Activated naive CD4-positive, alpha-beta T cell treated with anti-CD3 and anti-CD28 coated beads for 36 hours (primary cell): ENCODE data around the gene TSC22D1. TPM values are rescaled to one million over a fixed set of nuclear protein-coding genes. Genes with fewer than 3 reads are reported as not detected.
"Not testable (repeated sequence)": the region's sequence is repeated elsewhere in the genome, so short reads cannot be mapped to it uniquely, and the experiment has no call there.

ENCODE experiments used
- CTCF ChIA-PET: fragments of 350-600 bp; sonication (Branson Sonifier 250); formaldehyde crosslinking; loops from one replicate; lab custom pipeline; 2021; ENCODE audit warnings: antibody characterized with exemption; lab: Charles Lee
- DNase-seq: peaks from one replicate; pipeline ENCODE4 v3.0.0-alpha.2; 2020
- H3K27ac Mint-ChIP-seq: one replicate; pipeline ENCODE4 v1.8.0; 2021; ENCODE audit warnings: mild to moderate bottlenecking, mixed read lengths
- H3K27me3 Mint-ChIP-seq: one replicate; pipeline ENCODE4 v1.8.0; 2021; ENCODE audit warnings: low read depth, mixed read lengths
- H3K36me3 Mint-ChIP-seq: one replicate; pipeline ENCODE4 v1.8.0; 2021; ENCODE audit warnings: low read depth, mixed read lengths
- H3K4me1 Mint-ChIP-seq: one replicate; pipeline ENCODE4 v1.8.0; 2021; ENCODE audit warnings: low read depth, mixed read lengths
- H3K4me3 Mint-ChIP-seq: one replicate; pipeline ENCODE4 v1.8.0; 2021; ENCODE audit warnings: mild to moderate bottlenecking, moderate library complexity, mixed read lengths
- H3K9me3 Mint-ChIP-seq: one replicate; pipeline ENCODE4 v1.8.0; 2021; ENCODE audit warnings: mixed read lengths
- intact Hi-C: fragments of 100-400 bp; cut with micrococcal nuclease; formaldehyde crosslinking; loops from one replicate; pipeline ENCODE4 v1.15.1; 2023
- total RNA-seq, 2 experiments: library from RNA; stranded (reverse); gene quantifications; one replicate each; pipeline ENCODE4 v1.2.3, GENCODE V29; 2021

TSC22D1 gene
- total RNA-seq, 2 experiments from 2014 or later = 8.8 to 9.7 TPM

GRCh38 chr13:44565881-44566280 lies 10.2 kb downstream of the TSC22D1 start:
- no peaks in the 10 kb centered on the region for H3K27me3 Mint-ChIP-seq
- no peak overlapping the region for H3K4me3 Mint-ChIP-seq
- intact Hi-C loops = no loop called here
- no peak overlapping the region for H3K27ac Mint-ChIP-seq
- H3K9me3 Mint-ChIP-seq = no peaks in the 10 kb centered on the region
- no peaks in the 10 kb centered on the region for H3K36me3 Mint-ChIP-seq
- H3K4me1 Mint-ChIP-seq = peaks cover 27% of the 10 kb centered on the region
- no peak for DNase-seq
- CTCF ChIA-PET = interaction anchor here (1.2 kb wide), 1 partner anchor 85 kb away, joined by 3 read pairs; no protein-coding TSS in a partner anchor

GRCh38 chr13:44564936-44565335 lies 11.2 kb downstream of the TSC22D1 start:
- Mint-ChIP-seq H3K36me3 (no peaks in the 10 kb centered on the region), H3K27ac (no peak overlapping the region), H3K4me1 (peaks cover 27% of the 10 kb centered on the region), H3K9me3 (no peaks in the 10 kb centered on the region), H3K4me3 (no peak overlapping the region), H3K27me3 (no peaks in the 10 kb centered on the region)
- CTCF ChIA-PET = no interaction called here
- no peak for DNase-seq
- intact Hi-C loops = no loop called here

GRCh38 chr13:44562853-44563252 lies 13.3 kb downstream of the TSC22D1 start:
- DNase-seq, H3K4me3 Mint-ChIP-seq, H3K27ac Mint-ChIP-seq, H3K27me3 Mint-ChIP-seq, H3K36me3 Mint-ChIP-seq, H3K9me3 Mint-ChIP-seq, intact Hi-C loops, CTCF ChIA-PET: not testable (repeated sequence)
- peaks cover 12% of the 10 kb centered on the region for H3K4me1 Mint-ChIP-seq

GRCh38 chr13:44561351-44561750 lies 14.8 kb downstream of the TSC22D1 start:
- Mint-ChIP-seq H3K9me3 (no peaks in the 10 kb centered on the region), H3K36me3 (no peaks in the 10 kb centered on the region), H3K27ac (no peak overlapping the region), H3K4me3 (no peak overlapping the region), H3K4me1 (no peaks in the 10 kb centered on the region), H3K27me3 (no peaks in the 10 kb centered on the region)
- CTCF ChIA-PET = no interaction called here
- intact Hi-C loops = no loop called here
- DNase-seq = no peak

GRCh38 chr13:44557986-44558385 lies 18.1 kb downstream of the TSC22D1 start:
- Mint-ChIP-seq H3K4me1 (no peaks in the 10 kb centered on the region), H3K4me3 (no peak overlapping the region), H3K36me3 (no peaks in the 10 kb centered on the region), H3K9me3 (no peaks in the 10 kb centered on the region), H3K27ac (no peak overlapping the region), H3K27me3 (no peaks in the 10 kb centered on the region)
- no peak for DNase-seq
- intact Hi-C loops = no loop called here
- CTCF ChIA-PET = interaction anchor here (0.6 to 0.7 kb wide), 2 partner anchors 14 to 702 kb away, joined by 3 read pairs; no protein-coding TSS in a partner anchor

GRCh38 chr13:44555207-44555606 lies 20.9 kb downstream of the TSC22D1 start:
- H3K36me3 Mint-ChIP-seq = no peaks in the 10 kb centered on the region
- H3K9me3 Mint-ChIP-seq = no peaks in the 10 kb centered on the region
- H3K4me1 Mint-ChIP-seq = no peaks in the 10 kb centered on the region
- CTCF ChIA-PET = no interaction called here
- DNase-seq = no peak
- intact Hi-C loops = no loop called here
- H3K4me3 Mint-ChIP-seq = no peak overlapping the region
- H3K27me3 Mint-ChIP-seq = no peaks in the 10 kb centered on the region
- H3K27ac Mint-ChIP-seq = no peak overlapping the region

GRCh38 chr13:44549476-44549875 lies 26.7 kb downstream of the TSC22D1 start:
- Mint-ChIP-seq H3K27ac (no peak overlapping the region), H3K27me3 (no peaks in the 10 kb centered on the region), H3K4me1 (no peaks in the 10 kb centered on the region), H3K9me3 (no peaks in the 10 kb centered on the region), H3K36me3 (no peaks in the 10 kb centered on the region), H3K4me3 (no peak overlapping the region)
- intact Hi-C loops = no loop called here
- no peak for DNase-seq
- CTCF ChIA-PET = interaction anchor here (0.6 kb wide), 1 partner anchor 307 kb away, joined by 3 read pairs; no protein-coding TSS in a partner anchor

GRCh38 chr13:44546164-44546563 lies 30.0 kb downstream of the TSC22D1 start:
- Mint-ChIP-seq H3K9me3 (no peaks in the 10 kb centered on the region), H3K27me3 (no peaks in the 10 kb centered on the region), H3K4me1 (no peaks in the 10 kb centered on the region), H3K36me3 (no peaks in the 10 kb centered on the region), H3K27ac (no peak overlapping the region), H3K4me3 (no peak overlapping the region)
- DNase-seq = no peak
- CTCF ChIA-PET = no interaction called here
- intact Hi-C loops = no loop called here

GRCh38 chr13:44543369-44543768 lies 32.8 kb downstream of the TSC22D1 start:
- CTCF ChIA-PET = no interaction called here
- DNase-seq = no peak
- H3K36me3 Mint-ChIP-seq = no peaks in the 10 kb centered on the region
- no peak overlapping the region for H3K27ac Mint-ChIP-seq
- H3K4me3 Mint-ChIP-seq = no peak overlapping the region
- intact Hi-C loops = no loop called here
- H3K9me3 Mint-ChIP-seq = no peaks in the 10 kb centered on the region
- H3K27me3 Mint-ChIP-seq = no peaks in the 10 kb centered on the region
- no peaks in the 10 kb centered on the region for H3K4me1 Mint-ChIP-seq

- H3K4me3 Mint-ChIP-seq = no peak overlapping the region
- H3K36me3 Mint-ChIP-seq = peaks cover 1% of the 10 kb centered on the region
- peaks cover 1% of the 10 kb centered on the region for H3K4me1 Mint-ChIP-seq
- H3K9me3 Mint-ChIP-seq = no peaks in the 10 kb centered on the region
- CTCF ChIA-PET = interaction anchor here (0.6 kb wide), 1 partner anchor 71 kb away, joined by 3 read pairs; no protein-coding TSS in a partner anchor
- H3K27ac Mint-ChIP-seq = no peak overlapping the region
- no peaks in the 10 kb centered on the region for H3K27me3 Mint-ChIP-seq
- intact Hi-C loops = no loop called here
- DNase-seq = no peak
These were observed 33.8 kb downstream of the TSC22D1 start for GRCh38 chr13:44542361-44542760.

- DNase-seq = no peak
- H3K4me1 Mint-ChIP-seq = peaks cover 4% of the 10 kb centered on the region
- H3K27me3 Mint-ChIP-seq = no peaks in the 10 kb centered on the region
- CTCF ChIA-PET = no interaction called here
- no peaks in the 10 kb centered on the region for H3K9me3 Mint-ChIP-seq
- intact Hi-C loops = no loop called here
- H3K27ac Mint-ChIP-seq = no peak overlapping the region
- H3K4me3 Mint-ChIP-seq = no peak overlapping the region
- H3K36me3 Mint-ChIP-seq = peaks cover 1% of the 10 kb centered on the region
These were observed 34.5 kb downstream of the TSC22D1 start for GRCh38 chr13:44541601-44542000.

GRCh38 chr13:44540761-44541434 lies 35.2 kb downstream of the TSC22D1 start:
- Mint-ChIP-seq H3K27me3 (no peaks in the 10 kb centered on the region), H3K27ac (no peak overlapping the region), H3K9me3 (no peaks in the 10 kb centered on the region), H3K4me3 (no peak overlapping the region), H3K4me1 (peaks cover 8% of the 10 kb centered on the region), H3K36me3 (peaks cover 1% of the 10 kb centered on the region)
- CTCF ChIA-PET = interaction anchor here (0.7 kb wide), 1 partner anchor 11 kb away, joined by 3 read pairs; no protein-coding TSS in a partner anchor
- intact Hi-C loops = no loop called here
- no peak for DNase-seq

GRCh38 chr13:44537248-44537647 lies 38.9 kb downstream of the TSC22D1 start:
- Mint-ChIP-seq H3K4me3 (no peak overlapping the region), H3K9me3 (no peaks in the 10 kb centered on the region), H3K36me3 (peaks cover 1% of the 10 kb centered on the region), H3K27ac (no peak overlapping the region), H3K27me3 (no peaks in the 10 kb centered on the region), H3K4me1 (peaks cover 8% of the 10 kb centered on the region)
- CTCF ChIA-PET = interaction anchor here (1.4 kb wide), 1 partner anchor 37 kb away, joined by 3 read pairs; no protein-coding TSS in a partner anchor
- intact Hi-C loops = no loop called here
- no peak for DNase-seq
